K562 (cell line): ENCODE data around the gene SERINC3. TPM values are rescaled to one million over a fixed set of nuclear protein-coding genes. Genes with fewer than 3 reads are reported as not detected.

ENCODE experiments used
- ATAC-seq: fragments of 200-7000 bp; cut with Tn5 transposase; 3 replicates; pipeline ENCODE4 v1.9.1; 2020; ENCODE audit warnings: moderate library complexity
- BruUV-seq: library from RNA; stranded (reverse); fragments of 400-500 nt; replicated peaks from 2 replicates; lab custom pipeline; 2021; lab: Mats Ljungman, UMichigan
- CTCF ChIA-PET: fragments of 300-600 bp; formaldehyde crosslinking; extraction: SDS; loops from one replicate; lab custom pipeline; 2021; ENCODE audit warnings: low intra/inter-chr PET ratio; lab: Yijun Ruan, JAX
- POLR2A ChIA-PET: fragments of 300-600, 350-650 bp; sonication (Branson Sonifier 250); formaldehyde crosslinking; extraction: SDS; loops from one replicate; lab custom pipeline; 2021; ENCODE audit warnings: antibody characterized with exemption, inconsistent platforms; lab: Yijun Ruan, JAX
- DNase-seq, 4 experiments: peaks; one replicate each; pipeline versions ENCODE4 v3.0.0 to v3.0.0-alpha.2; 2011 to 2018; ENCODE audit warnings: low spot score in 3 of 4, mixed read lengths in 3 of 4; ENCODE audit errors: extremely low read depth in 1 of 4
- FAIRE-seq: peaks from 2 replicates; lab custom pipeline; 2011; peaks lifted over from hg19 to GRCh38; lab: Jason Lieb, UNC
- H2AFZ ChIP-seq: 2 replicates; pipeline ENCODE4 v1.6.0; 2011; ENCODE audit warnings: low read depth, low read length, control low read depth, inconsistent platforms
- H3K27ac ChIP-seq: fragments of 200-600 bp; 3 replicates; pipeline ENCODE4 v1.8.0; 2011; ENCODE audit warnings: low read depth, mild to moderate bottlenecking, control low read depth, inconsistent platforms, low read length, moderate library complexity, mixed read lengths; ENCODE audit errors: extremely low read depth
- H3K27me3 ChIP-seq, 2 experiments: fragments of 300-600 bp in 1 of 2; 2 replicates in 1 of 2; 3 replicates in 1 of 2; pipeline versions ENCODE4 v1.6.0 to v1.8.0; 2011; ENCODE audit warnings: inconsistent platforms in 2 of 2, low read length in 2 of 2, mild to moderate bottlenecking in 1 of 2, mixed read lengths in 1 of 2, moderate library complexity in 1 of 2; ENCODE audit not compliant: control insufficient read depth in 2 of 2, insufficient read depth in 2 of 2
- H3K36me3 ChIP-seq: fragments of 300-600 bp; 3 replicates; pipeline ENCODE4 v1.8.0; 2011; ENCODE audit warnings: mild to moderate bottlenecking, low read length, inconsistent platforms; ENCODE audit not compliant: control insufficient read depth, insufficient read depth
- H3K4me1 ChIP-seq, 2 experiments: fragments of 200-600 bp in 1 of 2; replicated peaks in 1 of 2; 2 replicates in 1 of 2; 3 replicates in 1 of 2; pipeline versions ENCODE4 v1.5.1 to v1.8.0; 2011; ENCODE audit warnings: inconsistent platforms in 2 of 2, low read length in 2 of 2, mild to moderate bottlenecking in 1 of 2, mixed read lengths in 1 of 2, moderate library complexity in 1 of 2; ENCODE audit not compliant: control insufficient read depth in 2 of 2, insufficient read depth in 2 of 2
- H3K4me2 ChIP-seq: 2 replicates; pipeline ENCODE4 v1.6.1; 2011; ENCODE audit warnings: low read length, control low read depth, inconsistent platforms, mixed read lengths; ENCODE audit not compliant: insufficient read depth
- H3K4me3 ChIP-seq: fragments of 200-600 bp; sonication (generic), shearing (Covaris generic); 2 replicates; pipeline ENCODE4 v1.5.1; 2016; ENCODE audit warnings: control low read depth, inconsistent platforms
- H3K79me2 ChIP-seq: fragments of 200-600 bp; 3 replicates; pipeline ENCODE4 v1.8.0; 2011; ENCODE audit warnings: low read length, inconsistent platforms; ENCODE audit not compliant: control insufficient read depth, insufficient read depth
- H3K9ac ChIP-seq, 2 experiments: 2 replicates each; pipeline versions ENCODE4 v1.6.0 to v1.6.1; 2011; ENCODE audit warnings: low read depth in 2 of 2, low read length in 2 of 2, control low read depth in 1 of 2, inconsistent platforms in 1 of 2, mild to moderate bottlenecking in 1 of 2, mixed read lengths in 1 of 2; ENCODE audit not compliant: insufficient read depth in 1 of 2
- H3K9me1 ChIP-seq: one replicate; pipeline ENCODE4 v1.6.0; 2011; ENCODE audit warnings: inconsistent platforms, mild to moderate bottlenecking, low read length, moderate library complexity; ENCODE audit not compliant: control insufficient read depth, insufficient read depth
- H3K9me3 ChIP-seq: replicated peaks from 2 replicates; pipeline ENCODE4 v1.5.1; 2011; ENCODE audit warnings: low read depth, low read length, inconsistent platforms; ENCODE audit not compliant: control insufficient read depth, insufficient read depth
- H4K20me1 ChIP-seq: replicated peaks from 2 replicates; pipeline ENCODE4 v1.6.1; 2011; ENCODE audit warnings: low read length, inconsistent platforms, mixed read lengths; ENCODE audit not compliant: control insufficient read depth, insufficient read depth
- CBFA2T2 ChIP-seq: fragments of 450-650 bp; conservative IDR thresholded peaks from 2 replicates; pipeline ENCODE4 v1.6.1; 2017; ENCODE audit warnings: mild to moderate bottlenecking
- CBFA2T3 ChIP-seq: fragments of 450-650 bp; IDR thresholded peaks from 2 replicates; pipeline ENCODE4 v1.6.1; 2017
- CC2D1A ChIP-seq: fragments of 450-650 bp; IDR thresholded peaks from 2 replicates; pipeline ENCODE4 v1.6.1; 2017; ENCODE audit warnings: mild to moderate bottlenecking
- CREM ChIP-seq: IDR thresholded peaks from 2 replicates; pipeline ENCODE4 v1.6.1; 2014; ENCODE audit warnings: antibody characterized with exemption, low read depth
- GATA2 ChIP-seq: sonication (generic); formaldehyde crosslinking; IDR thresholded peaks from 2 replicates; pipeline ENCODE4 v1.4.0; 2020; ENCODE audit warnings: mild to moderate bottlenecking, missing genetic modification reagents
- HDAC1 ChIP-seq, 2 experiments: fragments of 450-650 bp; IDR thresholded peaks; 2 replicates each; pipeline ENCODE4 v1.6.1; 2016 to 2017; ENCODE audit warnings: inconsistent platforms in 1 of 2, mild to moderate bottlenecking in 1 of 2, moderate library complexity in 1 of 2
- KLF16 ChIP-seq: IDR thresholded peaks from 2 replicates; pipeline ENCODE4 v1.6.1; 2016; ENCODE audit warnings: antibody characterized with exemption
- MEIS2 ChIP-seq: fragments of 450-650 bp; IDR thresholded peaks from 2 replicates; pipeline ENCODE4 v1.6.1; 2014; ENCODE audit warnings: mild to moderate bottlenecking; ENCODE audit not compliant: partially characterized antibody
- POLR2A ChIP-seq: fragments of 450-650 bp; conservative IDR thresholded peaks from 2 replicates; pipeline ENCODE4 v1.6.1; 2016
- POLR2AphosphoS5 ChIP-seq: IDR thresholded peaks from 2 replicates; pipeline ENCODE4 v1.6.1; 2011; ENCODE audit warnings: mild to moderate bottlenecking, low read depth, low read length, moderate library complexity; ENCODE audit not compliant: control insufficient read depth, insufficient read depth
- PPARD ChIP-seq: fragments of 250-450 bp; sonication (Bioruptor Pico); IDR thresholded peaks from 2 replicates; pipeline ENCODE4 v1.8.0; 2022; ENCODE audit warnings: inconsistent platforms, mild to moderate bottlenecking, moderate library complexity
- RCOR1 ChIP-seq, 2 experiments: IDR thresholded peaks; 2 replicates each; pipeline ENCODE4 v1.6.1; 2012; ENCODE audit warnings: low read depth in 2 of 2, low read length in 2 of 2, borderline replicate concordance in 1 of 2, improper control_type of control experiment in 1 of 2
- SMAD4 ChIP-seq: fragments of 250-450 bp; sonication (Bioruptor Pico); conservative IDR thresholded peaks from 2 replicates; pipeline ENCODE4 v1.8.0; 2021; ENCODE audit warnings: inconsistent platforms, mild to moderate bottlenecking, moderate library complexity
- SOX6 ChIP-seq: fragments of 450-650 bp; IDR thresholded peaks from 2 replicates; pipeline ENCODE4 v1.6.1; 2014; ENCODE audit warnings: mild to moderate bottlenecking
- TAL1 ChIP-seq: fragments of 450-650 bp; IDR thresholded peaks from 2 replicates; pipeline ENCODE4 v1.6.1; 2016; ENCODE audit warnings: mild to moderate bottlenecking
- TARDBP ChIP-seq: fragments of 450-650 bp; IDR thresholded peaks from 2 replicates; pipeline ENCODE4 v1.6.1; 2016
- TCF3 ChIP-seq: sonication (generic); formaldehyde crosslinking; IDR thresholded peaks from 2 replicates; pipeline ENCODE4 v1.4.0; 2020; ENCODE audit warnings: mild to moderate bottlenecking, missing genetic modification reagents
- ZKSCAN1 ChIP-seq: fragments of 150-350 bp; IDR thresholded peaks from 2 replicates; pipeline ENCODE4 v1.6.1; 2016; ENCODE audit warnings: low read depth, low read length
- WGBS: fragments of 100-300 bp; shearing (Covaris generic); methylation state at CpG from one replicate; pipeline ENCODE4 v1.1.6; 2016; ENCODE audit warnings: low coverage, mixed read lengths; ENCODE audit not compliant: insufficient coverage; ENCODE audit errors: missing lambda C conversion rate; 5-methylcytosine and 5-hydroxymethylcytosine counted together
- in situ Hi-C: fragments of 300-500 bp; cut with MboI; formaldehyde crosslinking; loops from 4 replicates; pipeline ENCODE4 v1.15.0; 2018; ENCODE audit warnings: inconsistent platforms, mixed read lengths
- intact Hi-C: fragments of 100-400 bp; cut with micrococcal nuclease; formaldehyde crosslinking; loops from 2 replicates; pipeline ENCODE4 v1.14.2; 2022
- polyA plus RNA-seq, 8 experiments: library from polyadenylated mRNA; depleted of rRNA in 4 of 8; stranded (reverse) in 5 of 8; unstranded in 3 of 8; fragments of >200 nt; fragmentation: Nextera tagmentation in 2 of 8; fragmentation: Illumina TruSeq in 1 of 8; extraction: Ambion mirVana in 2 of 8; extraction: Trizol in 1 of 8; gene quantifications; 2 replicates each; pipeline versions ENCODE4 v1.2.1 to v1.2.3, GENCODE V29; 2011 to 2014; ENCODE audit warnings: inconsistent platforms in 1 of 8, missing spikeins in 1 of 8
- total RNA-seq, 7 experiments: library from RNA; depleted of rRNA in 6 of 7; stranded (reverse); fragments of >200 nt in 6 of 7; fragmentation: Illumina TruSeq in 2 of 7; extraction: Trizol in 2 of 7; gene quantifications; 2 replicates each; pipeline versions ENCODE4 v1.2.1 to v1.2.3, GENCODE V29; 2011 to 2021; ENCODE audit warnings: low replicate concordance in 1 of 7
- TF ChIP-seq, protein P1 (sequence below): IDR thresholded peaks from 2 replicates; pipeline ENCODE4 v1.6.1; 2014; ENCODE audit warnings: antibody characterized with exemption

SERINC3 gene
- total and polyA plus RNA-seq, 9 of the 15 experiments (the other 6 are each of a cell fraction or from before 2014, with no cell fraction given), result 24.7 to 107 (median 48.8) TPM

DNA sequence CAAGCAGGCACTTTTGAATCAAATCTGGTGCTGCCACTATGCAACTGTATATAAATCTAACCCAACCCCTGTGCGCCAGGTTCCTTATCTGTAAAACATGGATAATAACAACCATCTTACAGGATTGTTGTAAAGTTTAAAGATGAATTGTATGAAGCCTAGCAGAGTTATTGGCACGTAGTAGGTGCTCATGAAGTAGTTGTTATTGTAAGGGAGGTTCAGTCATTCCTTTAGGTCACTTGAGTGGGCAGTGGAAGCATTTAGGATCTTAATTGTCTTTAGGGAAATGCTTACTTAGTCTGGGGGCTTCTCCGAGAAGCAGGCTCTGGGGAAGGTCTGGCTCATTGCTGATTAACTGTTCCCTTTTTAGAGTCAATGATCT, 30.7 kb upstream of the SERINC3 start:
- H4K20me1 ChIP-seq, result no peaks in the 10 kb centered on the region
- H3K4me3 ChIP-seq, result no peak overlapping the region
- CTCF ChIA-PET, result no interaction called here
- FAIRE-seq, result no peak
- H3K9me1 ChIP-seq, result no peaks in the 10 kb centered on the region
- H3K79me2 ChIP-seq, result no peaks in the 10 kb centered on the region
- BruUV-seq, result no TSS peak
- H3K4me1 ChIP-seq, result peaks cover 9 to 31% of the 10 kb centered on the region in 2 experiments; a peak in 4 of 5 replicates
- no peak overlapping the region for H3K9ac ChIP-seq
- in situ Hi-C loops (no loop called here), intact Hi-C loops (no loop called here)
- H3K4me2 ChIP-seq, result peak overlapping the region; percentile 9; the same call in 1 of the 2 replicates
- POLR2A ChIA-PET, result no interaction called here
- no peak overlapping the region for H2AFZ ChIP-seq
- peak overlapping the region; percentile 14; the same call in 1 of the 3 replicates for H3K27ac ChIP-seq
- no peaks in the 10 kb centered on the region for H3K9me3 ChIP-seq
- DNase-seq, result no peak
- WGBS, result 12% methylated on average over 3 of the region's 3 CpGs
- no peak for ATAC-seq
- no peaks in the 10 kb centered on the region for H3K27me3 ChIP-seq
- no peaks in the 10 kb centered on the region for H3K36me3 ChIP-seq
- TF ChIP-seq ZKSCAN1, result peak; percentile 89
- no peak for TF ChIP-seq CC2D1A

DNA sequence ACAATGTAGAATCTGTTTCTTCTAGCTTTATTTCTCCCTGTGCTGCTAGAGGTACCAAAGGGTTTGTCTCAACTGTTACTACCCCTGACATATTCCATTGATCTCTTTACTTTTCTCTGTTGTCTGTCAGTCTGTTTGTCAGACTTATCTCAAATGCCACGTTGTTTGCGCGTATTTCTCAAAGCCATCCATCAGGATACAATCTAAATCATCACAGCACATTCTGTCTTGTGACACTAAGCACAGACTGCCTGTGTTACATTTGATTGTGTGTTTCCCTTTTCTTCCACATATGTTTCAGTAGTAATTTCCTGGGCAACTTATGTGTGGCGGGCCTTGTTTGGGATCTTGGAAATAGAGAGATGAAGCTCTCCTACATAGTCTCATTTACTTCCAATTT, 30.2 kb upstream of the SERINC3 start:
- ATAC-seq, result no peak; the same call in 2 of the 3 replicates
- FAIRE-seq, result peak; percentile 54
- POLR2A ChIA-PET, result no interaction called here
- no peaks in the 10 kb centered on the region for H3K27me3 ChIP-seq
- H3K9me1 ChIP-seq, result no peaks in the 10 kb centered on the region
- DNase-seq, result peak in 1 of 4 experiments; percentile 58
- CTCF ChIA-PET, result no interaction called here
- H2AFZ ChIP-seq, result peak overlapping the region; percentile 24; the same call in 1 of the 2 replicates
- intact Hi-C loops (no loop called here), in situ Hi-C loops (no loop called here)
- 0 out of 4 replicates have a peak overlapping the region, but pooled peaks of 1 of the 2 experiments have one; percentile 11 for H3K9ac ChIP-seq
- H3K4me2 ChIP-seq, result peak overlapping the region; percentile 51
- peaks cover 9 to 31% of the 10 kb centered on the region in 2 experiments; a peak in 4 of 5 replicates for H3K4me1 ChIP-seq
- H3K4me3 ChIP-seq, result no peak overlapping the region
- H3K79me2 ChIP-seq, result no peaks in the 10 kb centered on the region
- H3K9me3 ChIP-seq, result no peaks in the 10 kb centered on the region
- WGBS, result 10% methylated on average over 4 of the region's 4 CpGs
- no peaks in the 10 kb centered on the region for H4K20me1 ChIP-seq
- no peak overlapping the region for H3K27ac ChIP-seq
- no TSS peak for BruUV-seq
- no peaks in the 10 kb centered on the region for H3K36me3 ChIP-seq
- TF ChIP-seq RCOR1 (IDR thresholded peaks at IDR 0.05; ENCODE audit: borderline replicate concordance in 1 of 2, low read depth in 2 of 2, low read length in 2 of 2), result peak in 1 of 2 experiments; percentile 50; a peak in 1 of 4 replicates
- peak; percentile 74 for TF ChIP-seq GATA2
- 0 out of 2 replicates have a peak, but pooled peaks have one; percentile 28 for TF ChIP-seq SMAD4
- no peak for TF ChIP-seq TARDBP
- 0 out of 4 replicates have a peak, but pooled peaks of 1 of the 2 experiments have one; percentile 11 for TF ChIP-seq HDAC1 (IDR thresholded peaks at IDR 0.05)
- TF ChIP-seq CBFA2T2, result peak; percentile 85
- TF ChIP-seq CREM, result peak; percentile 56; the same call in 1 of the 2 replicates
- peak; percentile 92 for TF ChIP-seq CBFA2T3
- TF ChIP-seq POLR2AphosphoS5, result peak; percentile 57; the same call in 1 of the 2 replicates
- peak; percentile 96 for TF ChIP-seq MEIS2
- TF ChIP-seq POLR2A, result no peak
- peak; percentile 49; the same call in 1 of the 2 replicates for TF ChIP-seq KLF16
- TF ChIP-seq, protein P1, sequence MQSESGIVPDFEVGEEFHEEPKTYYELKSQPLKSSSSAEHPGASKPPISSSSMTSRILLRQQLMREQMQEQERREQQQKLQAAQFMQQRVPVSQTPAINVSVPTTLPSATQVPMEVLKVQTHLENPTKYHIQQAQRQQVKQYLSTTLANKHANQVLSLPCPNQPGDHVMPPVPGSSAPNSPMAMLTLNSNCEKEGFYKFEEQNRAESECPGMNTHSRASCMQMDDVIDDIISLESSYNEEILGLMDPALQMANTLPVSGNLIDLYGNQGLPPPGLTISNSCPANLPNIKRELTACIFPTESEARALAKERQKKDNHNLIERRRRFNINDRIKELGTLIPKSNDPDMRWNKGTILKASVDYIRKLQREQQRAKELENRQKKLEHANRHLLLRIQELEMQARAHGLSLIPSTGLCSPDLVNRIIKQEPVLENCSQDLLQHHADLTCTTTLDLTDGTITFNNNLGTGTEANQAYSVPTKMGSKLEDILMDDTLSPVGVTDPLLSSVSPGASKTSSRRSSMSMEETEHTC, result peak; percentile 63; the same call in 1 of the 2 replicates
- no peak for TF ChIP-seq PPARD (CRISPR knock-in tag)
- TF ChIP-seq TCF3 (CRISPR knock-in tag), result peak; percentile 76
- peak; percentile 68; the same call in 1 of the 2 replicates for TF ChIP-seq SOX6
- TF ChIP-seq TAL1, result peak; percentile 79
